GM18505 (cell line): ENCODE data around the gene RXRA.

Experiments
- ATAC-seq: cut with Tn5 transposase; IDR thresholded peaks from one replicate; pipeline ENCODE4 v1.9.1; 2021; ENCODE audit not compliant: unreplicated experiment
- POLR2A ChIP-seq: IDR thresholded peaks from 4 replicates; pipeline ENCODE4 v1.6.1; 2011; ENCODE audit warnings: borderline replicate concordance; ENCODE audit not compliant: insufficient read depth, insufficient read length; ENCODE audit errors: extremely low read depth

Gene RXRA

GRCh38 chr9:134442486-134443173 is 116.4 kb downstream of the RXRA start:
- no peak for TF ChIP-seq POLR2A
- ATAC-seq, result no peak

GRCh38 chr9:134443174-134444037 is 117.2 kb downstream of the RXRA start:
- ATAC-seq, result no peak
- no peak for TF ChIP-seq POLR2A

- no peak for ATAC-seq
- no peak for TF ChIP-seq POLR2A
Measured at GRCh38 chr9:134444038-134444315, 117.7 kb downstream of the RXRA start.

- no peak for TF ChIP-seq POLR2A
- no peak for ATAC-seq
Measured at GRCh38 chr9:134445000-134445399, 118.7 kb downstream of the RXRA start.

GRCh38 chr9:134449180-134449916 is 123.1 kb downstream of the RXRA start:
- TF ChIP-seq POLR2A, result no peak
- ATAC-seq, result no peak

GRCh38 chr9:134451700-134452458 is 125.6 kb downstream of the RXRA start:
- no peak for TF ChIP-seq POLR2A
- no peak for ATAC-seq

GRCh38 chr9:134452728-134453127 is 126.5 kb downstream of the RXRA start:
- no peak for TF ChIP-seq POLR2A
- no peak for ATAC-seq

GRCh38 chr9:134453776-134454475 is 127.7 kb downstream of the RXRA start:
- ATAC-seq, result no peak
- TF ChIP-seq POLR2A, result no peak

- no peak for ATAC-seq
- no peak for TF ChIP-seq POLR2A
Measured at GRCh38 chr9:134454476-134454857, 128.2 kb downstream of the RXRA start.

- no peak for TF ChIP-seq POLR2A
- no peak for ATAC-seq
Measured at GRCh38 chr9:134455021-134455471, 128.8 kb downstream of the RXRA start.

- no peak for TF ChIP-seq POLR2A
- ATAC-seq, result no peak
Measured at GRCh38 chr9:134455537-134455933, 129.3 kb downstream of the RXRA start.

GRCh38 chr9:134455934-134456755 is 129.9 kb downstream of the RXRA start:
- ATAC-seq, result no peak
- no peak for TF ChIP-seq POLR2A
